IPS-15b (cell line): ENCODE measurements around the gene ELMO1.

Experiments used
- H3K27me3 ChIP-seq: one replicate; pipeline ENCODE4 v1.6.1; 2013; ENCODE audit warnings: low read length; ENCODE audit not compliant: control insufficient read depth, insufficient read depth
- H3K36me3 ChIP-seq: one replicate; pipeline ENCODE4 v1.6.1; 2013; ENCODE audit warnings: low read length; ENCODE audit not compliant: control insufficient read depth, insufficient read depth
- H3K4me1 ChIP-seq: one replicate; pipeline ENCODE4 v1.6.1; 2013; ENCODE audit warnings: mild to moderate bottlenecking, low read length; ENCODE audit not compliant: control insufficient read depth, insufficient read depth
- H3K4me3 ChIP-seq: one replicate; pipeline ENCODE4 v1.5.1; 2013; ENCODE audit warnings: low read depth, low read length
- H3K9ac ChIP-seq: one replicate; pipeline ENCODE4 v1.6.1; 2013; ENCODE audit warnings: low read depth, mild to moderate bottlenecking, low read length
- H3K9me3 ChIP-seq: one replicate; pipeline ENCODE4 v1.6.1; 2013; ENCODE audit warnings: mild to moderate bottlenecking, low read length; ENCODE audit not compliant: control insufficient read depth, insufficient read depth

The ELMO1 gene

DNA sequence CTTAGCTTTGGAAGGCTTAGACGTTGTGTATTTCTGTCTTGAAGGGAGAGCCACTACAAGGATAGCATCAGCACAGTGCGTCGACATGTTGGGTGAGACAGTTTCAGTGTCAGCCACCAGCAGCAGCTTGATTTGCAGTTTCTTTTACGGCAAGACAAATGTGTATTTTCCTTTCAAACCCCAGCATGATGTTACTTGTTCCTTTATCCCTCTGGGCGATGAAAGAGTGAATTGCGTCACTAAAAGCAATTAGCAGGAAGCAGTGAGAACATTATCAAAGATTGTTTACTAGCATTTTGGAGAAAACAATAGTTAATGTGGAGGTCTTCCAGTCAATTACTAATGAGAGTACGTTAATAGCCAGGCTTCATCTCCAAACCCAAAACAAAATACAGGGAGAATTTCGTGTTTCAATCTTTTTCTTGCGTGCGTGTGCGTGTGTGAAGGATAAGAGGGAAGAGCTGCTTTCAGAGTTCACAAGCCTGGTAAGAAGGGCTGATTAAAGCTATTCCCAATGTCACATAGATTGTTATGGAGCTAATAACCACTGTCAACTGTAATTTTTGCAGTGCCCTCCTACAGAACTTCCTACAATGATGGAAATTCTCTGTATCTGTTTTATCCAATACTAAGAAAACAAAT is 567.3 kb downstream of the ELMO1 start:
- Histone ChIP-seq H3K4me1 (no peaks in the 10 kb centered on the region), H3K9ac (no peak overlapping the region), H3K36me3 (no peaks in the 10 kb centered on the region), H3K27me3 (no peaks in the 10 kb centered on the region), H3K4me3 (no peak overlapping the region), H3K9me3 (no peaks in the 10 kb centered on the region)

DNA sequence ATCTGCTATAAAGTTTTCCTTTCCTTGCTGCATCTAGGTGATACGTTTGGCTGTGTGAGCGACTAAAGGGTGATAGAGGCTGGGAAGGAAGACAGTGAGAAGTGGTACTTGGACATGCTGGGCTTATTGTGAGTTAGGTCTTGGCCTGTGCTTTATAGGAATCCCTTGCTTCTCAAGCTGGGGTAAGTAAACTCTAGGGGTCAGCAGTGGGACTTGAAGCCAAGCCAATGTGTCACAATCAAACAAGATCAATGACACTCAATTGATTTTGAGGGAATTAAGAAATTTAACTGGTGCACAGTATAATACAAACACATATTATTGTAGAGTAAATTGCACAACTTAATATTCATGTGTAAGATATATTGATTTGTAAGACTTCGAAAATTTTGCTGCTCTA is 568.6 kb downstream of the ELMO1 start:
- H3K36me3 ChIP-seq: no peaks in the 10 kb centered on the region
- H3K4me1 ChIP-seq: peaks cover 7% of the 10 kb centered on the region
- H3K9ac ChIP-seq: no peak overlapping the region
- no peaks in the 10 kb centered on the region for H3K27me3 ChIP-seq
- H3K9me3 ChIP-seq: no peaks in the 10 kb centered on the region
- no peak overlapping the region for H3K4me3 ChIP-seq

DNA sequence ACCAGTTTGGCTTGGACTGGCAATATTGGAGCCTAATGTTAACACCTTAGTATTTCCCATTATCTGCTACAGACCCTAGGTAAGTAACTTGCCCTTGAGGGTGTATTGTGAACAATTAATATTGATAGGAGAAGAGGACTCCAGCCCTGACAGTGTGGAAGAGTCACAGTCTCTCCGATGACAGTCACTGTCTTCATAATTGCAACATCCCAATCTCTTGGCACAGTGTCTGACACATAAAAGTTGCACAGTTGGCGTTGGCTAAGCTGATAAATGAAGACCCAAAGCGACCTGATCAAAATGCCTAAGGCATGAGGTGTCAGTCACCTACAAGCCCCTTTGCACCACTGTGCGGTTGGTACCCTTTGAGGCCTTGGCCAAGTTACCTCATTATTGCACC is 569.6 kb downstream of the ELMO1 start:
- Histone ChIP-seq H3K4me1 (peaks cover 7% of the 10 kb centered on the region), H3K36me3 (no peaks in the 10 kb centered on the region), H3K4me3 (no peak overlapping the region), H3K9me3 (no peaks in the 10 kb centered on the region), H3K27me3 (no peaks in the 10 kb centered on the region), H3K9ac (no peak overlapping the region)

DNA sequence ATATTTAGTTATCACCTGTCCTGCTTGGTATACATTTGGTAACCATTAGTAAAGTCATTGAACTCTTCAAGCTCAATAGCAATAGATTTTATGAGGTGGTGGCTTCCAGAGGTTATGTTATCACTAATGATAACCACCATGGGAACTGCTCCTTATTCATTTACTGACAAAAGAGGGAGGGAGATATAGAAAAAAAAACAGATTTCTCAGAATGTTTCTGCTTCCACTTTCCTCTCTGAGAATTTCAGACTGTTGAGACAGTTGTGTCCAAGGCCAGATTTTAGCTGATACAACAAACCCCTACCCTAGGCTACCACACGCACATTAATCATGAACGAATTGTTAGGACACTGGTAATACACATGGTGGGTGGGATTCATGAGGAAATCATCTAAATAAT is 570.4 kb downstream of the ELMO1 start:
- Histone ChIP-seq H3K4me1 (peaks cover 7% of the 10 kb centered on the region), H3K36me3 (no peaks in the 10 kb centered on the region), H3K9me3 (no peaks in the 10 kb centered on the region), H3K9ac (no peak overlapping the region), H3K4me3 (no peak overlapping the region), H3K27me3 (no peaks in the 10 kb centered on the region)

DNA sequence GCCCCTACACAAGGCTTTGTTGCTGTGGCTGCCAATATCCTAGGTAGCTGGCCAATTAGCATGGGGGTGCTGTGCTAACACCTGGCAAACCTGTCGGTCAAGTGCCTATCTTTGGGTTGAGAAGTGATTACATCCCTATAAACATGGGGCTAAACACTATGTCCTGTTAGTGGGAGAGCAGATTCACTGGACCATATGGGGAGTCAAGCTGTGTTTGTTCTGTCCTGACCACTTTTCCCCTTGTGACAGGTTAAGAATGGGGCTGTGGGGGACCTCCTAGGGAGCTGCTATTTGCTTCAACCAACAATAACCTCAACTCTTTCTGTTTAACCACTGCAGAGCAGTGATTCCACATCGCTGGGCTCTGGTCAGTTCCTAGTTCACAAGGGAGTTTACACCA is 572.9 kb downstream of the ELMO1 start:
- no peaks in the 10 kb centered on the region for H3K9me3 ChIP-seq
- H3K27me3 ChIP-seq: no peaks in the 10 kb centered on the region
- no peak overlapping the region for H3K4me3 ChIP-seq
- H3K4me1 ChIP-seq: peaks cover 7% of the 10 kb centered on the region
- H3K36me3 ChIP-seq: no peaks in the 10 kb centered on the region
- no peak overlapping the region for H3K9ac ChIP-seq

DNA sequence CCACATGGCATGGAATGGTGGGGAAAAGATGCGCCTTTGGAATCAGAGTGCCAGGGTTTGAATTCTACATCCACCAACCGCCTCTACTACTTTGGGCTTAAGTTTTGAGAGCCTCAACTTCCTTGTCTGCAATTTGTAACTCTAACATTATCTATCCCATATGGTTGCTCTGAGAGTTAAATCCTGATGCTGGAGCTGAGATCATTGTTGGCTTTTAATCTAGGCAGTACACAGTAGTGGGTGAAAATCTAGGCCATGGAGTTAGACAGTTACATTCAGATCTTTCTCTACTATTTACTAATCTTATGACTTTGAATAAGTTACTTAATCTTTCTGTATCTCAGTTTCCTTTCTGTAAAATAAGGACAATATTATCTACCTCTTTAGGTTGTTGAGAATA is 574.6 kb downstream of the ELMO1 start:
- H3K4me1 ChIP-seq: peaks cover 9% of the 10 kb centered on the region

DNA sequence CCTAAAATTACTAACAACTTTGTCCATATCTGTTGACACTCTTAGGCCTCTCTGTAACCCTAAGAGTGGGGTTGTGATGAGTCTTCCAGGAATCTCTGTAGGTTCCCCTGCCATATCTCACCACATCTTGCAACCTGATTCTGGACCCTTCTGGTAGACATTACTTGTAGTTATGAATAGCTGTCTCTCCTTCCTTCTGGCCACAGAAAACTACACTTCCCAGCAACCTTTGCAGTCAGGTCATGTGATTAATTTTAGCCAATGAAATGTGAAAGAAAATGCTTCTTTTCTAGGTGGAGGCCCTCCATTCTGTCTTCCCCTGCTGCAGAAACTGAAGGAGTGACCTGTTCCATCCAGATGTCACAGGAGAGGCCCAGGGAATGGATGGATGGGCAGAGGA is 576.8 kb downstream of the ELMO1 start:
- Histone ChIP-seq H3K9me3 (no peaks in the 10 kb centered on the region), H3K4me1 (peaks cover 11% of the 10 kb centered on the region), H3K27me3 (no peaks in the 10 kb centered on the region), H3K36me3 (no peaks in the 10 kb centered on the region), H3K4me3 (no peak overlapping the region), H3K9ac (no peak overlapping the region)

More for the DNA sequence above, 574.6 kb downstream of the ELMO1 start:
- H3K27me3 ChIP-seq: no peaks in the 10 kb centered on the region
- no peaks in the 10 kb centered on the region for H3K9me3 ChIP-seq
- no peaks in the 10 kb centered on the region for H3K36me3 ChIP-seq
- H3K4me3 ChIP-seq: no peak overlapping the region
- no peak overlapping the region for H3K9ac ChIP-seq

DNA sequence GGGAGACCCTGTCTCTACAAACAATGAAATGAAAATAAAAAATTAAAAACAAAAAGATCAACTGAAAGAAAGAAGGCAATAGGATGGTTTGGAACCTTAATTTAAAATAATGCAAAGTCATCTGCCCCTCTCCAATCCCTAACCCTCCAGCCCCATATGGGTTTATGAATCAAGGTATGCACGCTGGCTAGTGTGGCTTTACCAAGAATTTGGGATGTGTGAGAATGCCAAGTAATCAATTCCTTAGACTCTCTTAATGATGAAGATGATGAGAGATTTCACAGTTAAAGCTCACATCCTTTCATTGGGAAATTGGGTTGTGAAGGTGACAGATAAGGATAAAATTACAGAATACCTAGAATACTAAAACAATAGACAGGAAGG is 577.3 kb downstream of the ELMO1 start:
- H3K4me1 ChIP-seq: peaks cover 11% of the 10 kb centered on the region
- no peaks in the 10 kb centered on the region for H3K36me3 ChIP-seq
- no peak overlapping the region for H3K4me3 ChIP-seq
- H3K9ac ChIP-seq: no peak overlapping the region
- no peaks in the 10 kb centered on the region for H3K27me3 ChIP-seq
- H3K9me3 ChIP-seq: no peaks in the 10 kb centered on the region

DNA sequence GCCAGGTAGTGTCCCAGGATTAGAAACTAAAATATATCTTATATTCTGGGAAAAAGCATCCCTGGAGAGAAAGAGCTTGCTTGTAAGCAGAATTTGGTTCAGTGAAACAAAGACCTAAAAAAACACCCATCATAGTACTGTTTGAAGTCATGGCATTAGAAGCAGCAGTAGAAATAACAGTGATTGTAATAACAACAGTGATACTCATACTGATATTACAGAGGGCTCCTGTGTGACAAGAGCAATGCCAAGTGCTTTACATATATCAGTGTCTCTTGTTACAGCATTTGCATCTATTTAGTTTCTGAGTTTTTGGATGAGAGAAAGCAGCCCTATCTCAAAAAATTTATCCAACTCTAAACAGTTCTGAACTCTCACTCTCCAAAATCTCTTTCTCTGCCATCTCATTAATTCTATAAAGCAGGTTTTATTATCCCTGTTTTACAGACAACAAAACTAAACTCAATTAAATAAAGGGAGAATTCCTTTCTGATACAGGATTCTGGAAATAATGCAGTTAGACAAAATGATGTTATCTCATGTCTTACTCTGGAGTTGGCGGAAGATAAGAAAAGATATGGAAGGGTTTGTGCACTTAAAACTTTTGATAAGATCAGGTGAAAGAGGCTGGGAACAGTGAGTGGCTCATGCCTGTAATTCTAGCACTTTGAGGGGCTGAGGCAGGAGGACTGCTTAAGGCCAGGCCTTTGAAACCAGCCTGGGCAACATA is 577.9 kb downstream of the ELMO1 start:
- no peaks in the 10 kb centered on the region for H3K9me3 ChIP-seq
- no peaks in the 10 kb centered on the region for H3K36me3 ChIP-seq
- no peak overlapping the region for H3K4me3 ChIP-seq
- H3K4me1 ChIP-seq: peaks cover 7% of the 10 kb centered on the region
- no peak overlapping the region for H3K9ac ChIP-seq
- no peaks in the 10 kb centered on the region for H3K27me3 ChIP-seq

DNA sequence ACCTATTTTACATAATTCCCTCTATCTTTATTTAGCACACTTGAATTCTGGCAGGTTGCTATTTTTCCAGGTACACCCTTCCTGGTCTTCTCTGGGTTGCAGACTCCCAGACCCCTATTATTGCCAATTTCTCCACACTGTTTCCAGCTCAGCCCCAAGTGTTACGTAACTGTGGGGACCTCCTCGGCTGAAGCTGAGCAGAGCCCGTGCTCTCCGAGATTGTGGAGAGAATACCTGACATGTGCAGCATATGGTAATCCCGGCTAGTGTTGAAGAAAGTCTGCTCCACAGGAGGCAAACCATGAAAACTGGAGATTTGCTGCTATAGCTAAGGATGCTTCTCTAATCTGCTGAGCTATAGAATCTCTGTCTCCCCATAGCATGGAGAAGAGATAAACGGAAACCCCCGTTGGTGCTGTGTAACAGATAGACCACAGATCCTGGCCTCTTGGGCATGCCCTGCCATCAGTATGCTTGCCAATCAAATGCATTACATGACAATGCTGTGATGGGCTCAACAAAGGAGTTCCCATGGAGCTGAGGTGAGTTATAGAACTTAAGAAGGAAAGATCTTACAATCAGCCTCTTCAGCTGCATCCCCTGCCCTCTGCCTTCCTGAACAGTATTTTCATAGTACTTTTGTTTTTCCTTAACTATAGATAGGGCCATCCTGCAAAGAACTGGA is 579.8 kb downstream of the ELMO1 start:
- H3K36me3 ChIP-seq: no peaks in the 10 kb centered on the region
- no peak overlapping the region for H3K9ac ChIP-seq
- peaks cover 3% of the 10 kb centered on the region for H3K4me1 ChIP-seq
- H3K27me3 ChIP-seq: no peaks in the 10 kb centered on the region
- H3K9me3 ChIP-seq: no peaks in the 10 kb centered on the region
- no peak overlapping the region for H3K4me3 ChIP-seq

DNA sequence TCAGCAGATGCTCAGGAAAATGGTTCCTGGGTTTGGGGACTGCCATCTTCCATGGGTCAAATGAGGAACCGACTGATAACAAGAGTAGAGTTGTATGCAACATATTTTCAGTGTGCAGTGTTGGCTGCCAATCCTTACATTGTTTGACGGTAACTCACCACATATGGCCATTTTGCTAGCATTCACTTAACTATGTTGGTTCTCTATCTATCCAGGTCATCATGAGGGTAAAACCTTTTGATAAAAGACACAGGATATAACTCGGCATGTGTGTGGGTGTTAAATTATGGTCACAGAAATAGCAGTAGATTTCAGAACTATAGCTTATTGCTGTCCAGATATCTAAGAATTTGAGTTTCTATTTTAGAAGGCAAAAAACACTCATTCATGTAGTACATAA is 583.6 kb downstream of the ELMO1 start:
- H3K4me3 ChIP-seq: no peak overlapping the region
- no peaks in the 10 kb centered on the region for H3K9me3 ChIP-seq
- H3K27me3 ChIP-seq: no peaks in the 10 kb centered on the region
- H3K4me1 ChIP-seq: peaks cover 3% of the 10 kb centered on the region
- no peak overlapping the region for H3K9ac ChIP-seq
- H3K36me3 ChIP-seq: no peaks in the 10 kb centered on the region
